HFFc6 (cell line): ENCODE results near the gene BBS4. TPM values are rescaled to one million over a fixed set of nuclear protein-coding genes. Genes with fewer than 3 reads are reported as not detected.
A peak's percentile ranks its signal among the peaks of the same experiment; 100 is the strongest.

Experiments
- DNase-seq: peaks from one replicate; pipeline ENCODE4 v3.0.0-alpha.2; 2018
- H3K27ac Mint-ChIP-seq: 2 replicates; pipeline ENCODE4 v1.8.0; 2020; ENCODE audit warnings: mild to moderate bottlenecking, mixed read lengths
- H3K27me3 Mint-ChIP-seq: 2 replicates; pipeline ENCODE4 v1.8.0; 2021; ENCODE audit warnings: mild to moderate bottlenecking, moderate library complexity, mixed read lengths; ENCODE audit not compliant: insufficient read depth
- H3K36me3 Mint-ChIP-seq: 2 replicates; pipeline ENCODE4 v1.8.0; 2021; ENCODE audit warnings: low read depth, mixed read lengths
- H3K4me1 Mint-ChIP-seq: 2 replicates; pipeline ENCODE4 v1.8.0; 2020; ENCODE audit warnings: low read depth, mixed read lengths
- H3K4me3 Mint-ChIP-seq: 2 replicates; pipeline ENCODE4 v1.8.0; 2020; ENCODE audit warnings: mild to moderate bottlenecking, moderate library complexity, mixed read lengths
- H3K9me3 Mint-ChIP-seq: 2 replicates; pipeline ENCODE4 v1.8.0; 2020; ENCODE audit warnings: mild to moderate bottlenecking, mixed read lengths
- CTCF ChIP-seq: fragments of 200-600 bp; sonication (generic); IDR thresholded peaks from 2 replicates; pipeline ENCODE4 v1.5.0; 2021; ENCODE audit warnings: antibody characterized with exemption, mild to moderate bottlenecking
- total RNA-seq, 6 experiments: library from RNA; stranded (reverse); fragmentation: NEBNext Ultra II Directional; extraction: Animal tissue kit (Norgen Biotek cat#: 25700); gene quantifications; 2 replicates in 1 of 6; 3 replicates in 5 of 6; pipeline ENCODE4 v1.2.3, GENCODE V29; 2021

BBS4 gene
- total RNA-seq, 6 experiments from 2014 or later: 10.3 to 12.9 (median 12.5) TPM

- TF ChIP-seq CTCF: no peak
- H3K4me3 Mint-ChIP-seq: no peak overlapping the region
- H3K9me3 Mint-ChIP-seq: no peaks in the 10 kb centered on the region
- DNase-seq: no peak
- peaks cover 21% of the 10 kb centered on the region for H3K4me1 Mint-ChIP-seq
- peaks cover 33% of the 10 kb centered on the region for H3K36me3 Mint-ChIP-seq
- H3K27ac Mint-ChIP-seq: no peak overlapping the region
- peaks cover 1% of the 10 kb centered on the region; the same call in 1 of the 2 replicates for H3K27me3 Mint-ChIP-seq
Observed at GRCh38 chr15:72735111-72735510, 49.1 kb downstream of the BBS4 start.

GRCh38 chr15:72737061-72737460 is 51.1 kb downstream of the BBS4 start:
- Mint-ChIP-seq H3K4me3 (no peak overlapping the region), H3K27ac (peak overlapping the region; percentile 34; the same call in 1 of the 2 replicates), H3K9me3 (no peaks in the 10 kb centered on the region), H3K36me3 (peaks cover 38% of the 10 kb centered on the region), H3K4me1 (peaks cover 21% of the 10 kb centered on the region), H3K27me3 (peaks cover 1% of the 10 kb centered on the region; the same call in 1 of the 2 replicates)
- DNase-seq: no peak
- no peak for TF ChIP-seq CTCF

GRCh38 chr15:72737723-72738122 is 51.7 kb downstream of the BBS4 start:
- no peak overlapping the region for H3K4me3 Mint-ChIP-seq
- H3K4me1 Mint-ChIP-seq: peaks cover 21% of the 10 kb centered on the region
- H3K9me3 Mint-ChIP-seq: no peaks in the 10 kb centered on the region
- TF ChIP-seq CTCF: no peak
- no peak for DNase-seq
- peaks cover 1% of the 10 kb centered on the region; the same call in 1 of the 2 replicates for H3K27me3 Mint-ChIP-seq
- H3K36me3 Mint-ChIP-seq: peaks cover 39% of the 10 kb centered on the region
- H3K27ac Mint-ChIP-seq: peak overlapping the region; percentile 34; the same call in 1 of the 2 replicates

GRCh38 chr15:72740219-72740618 is 54.2 kb downstream of the BBS4 start:
- H3K36me3 Mint-ChIP-seq: peaks cover 39% of the 10 kb centered on the region
- H3K9me3 Mint-ChIP-seq: no peaks in the 10 kb centered on the region
- H3K27me3 Mint-ChIP-seq: no peaks in the 10 kb centered on the region
- DNase-seq: no peak
- H3K4me3 Mint-ChIP-seq: no peak overlapping the region
- H3K4me1 Mint-ChIP-seq: peaks cover 21% of the 10 kb centered on the region
- H3K27ac Mint-ChIP-seq: no peak overlapping the region
- TF ChIP-seq CTCF: no peak

GRCh38 chr15:72749700-72750099 is 63.7 kb downstream of the BBS4 start:
- no peaks in the 10 kb centered on the region for H3K9me3 Mint-ChIP-seq
- H3K36me3 Mint-ChIP-seq: peaks cover 23% of the 10 kb centered on the region

More at GRCh38 chr15:72749700-72750099, 63.7 kb downstream of the BBS4 start:
- TF ChIP-seq CTCF: no peak
- no peak for DNase-seq
- Mint-ChIP-seq H3K27ac (no peak overlapping the region), H3K4me1 (peaks cover 5% of the 10 kb centered on the region; the same call in 1 of the 2 replicates), H3K4me3 (no peak overlapping the region), H3K27me3 (no peaks in the 10 kb centered on the region; the same call in 1 of the 2 replicates)
